HEK293 (cell line): ENCODE data around the gene SCN4B.

Experiments
- CTCF ChIA-PET: fragments of 350-600 bp; formaldehyde crosslinking; extraction: SDS; loops from one replicate; lab custom pipeline; 2021; ENCODE audit warnings: antibody characterized with exemption; lab: Yijun Ruan, JAX
- POLR2A ChIA-PET: fragments of 300-600 bp; formaldehyde crosslinking; extraction: SDS; loops from one replicate; lab custom pipeline; 2020; ENCODE audit warnings: antibody characterized with exemption, inconsistent platforms; lab: Yijun Ruan, JAX
- H3K27ac ChIP-seq: fragments of 200-500 bp; sonication (Bioruptor generic); 2 replicates; pipeline ENCODE4 v1.5.1; 2014; ENCODE audit warnings: low read depth, low read length, control low read depth, inconsistent platforms; ENCODE audit errors: extremely low read depth
- H3K36me3 ChIP-seq, 2 experiments: fragments of 200-500 bp in 1 of 2; sonication (Bioruptor generic) in 1 of 2; 1 replicate in 1 of 2; 2 replicates in 1 of 2; pipeline ENCODE4 v1.5.1; 2014 to 2017; ENCODE audit warnings: inconsistent platforms in 2 of 2, low read length in 2 of 2; ENCODE audit not compliant: control insufficient read depth in 2 of 2, insufficient read depth in 1 of 2
- H3K4me1 ChIP-seq: fragments of 200-500 bp; sonication (Bioruptor generic); 2 replicates; pipeline ENCODE4 v1.5.1; 2014; ENCODE audit warnings: mild to moderate bottlenecking, low read length, inconsistent platforms; ENCODE audit not compliant: control insufficient read depth, insufficient read depth
- H3K4me3 ChIP-seq: 2 replicates; pipeline ENCODE4 v1.5.1; 2011; ENCODE audit warnings: low read depth, mild to moderate bottlenecking, control low read depth, low read length, moderate library complexity
- H3K9me3 ChIP-seq: fragments of 200-500 bp; sonication (Bioruptor generic); 2 replicates; pipeline ENCODE4 v1.5.1; 2014; ENCODE audit warnings: low read depth, low read length, inconsistent platforms; ENCODE audit not compliant: control insufficient read depth, insufficient read depth
- FEZF1 ChIP-seq: fragments of 450-650 bp; formaldehyde crosslinking; IDR thresholded peaks from 2 replicates; pipeline ENCODE4 v1.5.1; 2016; ENCODE audit warnings: missing biosample characterization, missing genetic modification characterization
- KLF9 ChIP-seq: fragments of 450-650 bp; formaldehyde crosslinking; IDR thresholded peaks from 2 replicates; pipeline ENCODE4 v1.5.1; 2016; ENCODE audit warnings: missing biosample characterization, missing genetic modification characterization, low read depth
- MYNN ChIP-seq: fragments of 450-650 bp; formaldehyde crosslinking; IDR thresholded peaks from 2 replicates; pipeline ENCODE4 v1.5.1; 2016; ENCODE audit warnings: missing biosample characterization, missing genetic modification characterization, borderline replicate concordance
- PRDM1 ChIP-seq: fragments of 450-650 bp; formaldehyde crosslinking; IDR thresholded peaks from 2 replicates; pipeline ENCODE4; 2016; ENCODE audit warnings: missing biosample characterization, missing genetic modification characterization
- REPIN1 ChIP-seq: fragments of 450-650 bp; formaldehyde crosslinking; IDR thresholded peaks from 2 replicates; pipeline ENCODE4 v1.5.1; 2017; ENCODE audit warnings: missing biosample characterization, missing genetic modification characterization, low read depth
- ZFHX2 ChIP-seq: fragments of 450-650 bp; formaldehyde crosslinking; conservative IDR thresholded peaks from 2 replicates; pipeline ENCODE4 v1.5.1; 2016; ENCODE audit warnings: missing biosample characterization, missing genetic modification characterization
- ZFP41 ChIP-seq: fragments of 450-650 bp; formaldehyde crosslinking; IDR thresholded peaks from 2 replicates; pipeline ENCODE4 v1.5.1; 2016; ENCODE audit warnings: missing biosample characterization, missing genetic modification characterization, borderline replicate concordance
- ZIC2 ChIP-seq: fragments of 450-650 bp; formaldehyde crosslinking; IDR thresholded peaks from 2 replicates; pipeline ENCODE4 v1.5.1; 2016; ENCODE audit warnings: missing biosample characterization, missing genetic modification characterization
- ZNF16 ChIP-seq: fragments of 450-650 bp; formaldehyde crosslinking; IDR thresholded peaks from 2 replicates; pipeline ENCODE4 v1.5.1; 2016; ENCODE audit warnings: low read depth, missing biosample characterization, missing genetic modification characterization
- ZNF2 ChIP-seq: fragments of 450-650 bp; formaldehyde crosslinking; IDR thresholded peaks from 2 replicates; pipeline ENCODE4 v1.5.1; 2016; ENCODE audit warnings: missing biosample characterization, missing genetic modification characterization
- ZNF214 ChIP-seq: fragments of 450-650 bp; formaldehyde crosslinking; IDR thresholded peaks from 2 replicates; pipeline ENCODE4 v1.5.1; 2017; ENCODE audit warnings: missing biosample characterization, mild to moderate bottlenecking, missing genetic modification characterization, borderline replicate concordance
- ZNF223 ChIP-seq: fragments of 450-650 bp; formaldehyde crosslinking; IDR thresholded peaks from 2 replicates; pipeline ENCODE4 v1.5.1; 2016; ENCODE audit warnings: missing biosample characterization, missing genetic modification characterization
- ZNF274 ChIP-seq, 2 experiments: fragments of 200-500 bp in 1 of 2; fragments of 450-650 bp in 1 of 2; sonication (Bioruptor generic) in 1 of 2; formaldehyde crosslinking in 1 of 2; IDR thresholded peaks; 2 replicates each; pipeline versions ENCODE4 v1.5.1 to v1.6.1; 2014 to 2016; ENCODE audit warnings: borderline replicate concordance in 1 of 2, inconsistent platforms in 1 of 2, low read length in 1 of 2, missing biosample characterization in 1 of 2, missing genetic modification characterization in 1 of 2
- ZNF366 ChIP-seq: fragments of 450-650 bp; formaldehyde crosslinking; conservative IDR thresholded peaks from 2 replicates; pipeline ENCODE4 v1.5.1; 2016; ENCODE audit warnings: missing biosample characterization, missing genetic modification characterization
- ZNF391 ChIP-seq: fragments of 450-650 bp; formaldehyde crosslinking; IDR thresholded peaks from 2 replicates; pipeline ENCODE4 v1.5.1; 2016; ENCODE audit warnings: low read depth, missing biosample characterization, missing genetic modification characterization, borderline replicate concordance
- ZNF416 ChIP-seq: fragments of 450-650 bp; formaldehyde crosslinking; IDR thresholded peaks from 2 replicates; pipeline ENCODE4 v1.5.1; 2016; ENCODE audit warnings: missing biosample characterization, missing genetic modification characterization
- ZNF514 ChIP-seq: fragments of 450-650 bp; formaldehyde crosslinking; IDR thresholded peaks from 2 replicates; pipeline ENCODE4 v1.5.1; 2016; ENCODE audit warnings: missing biosample characterization, missing genetic modification characterization
- ZNF555 ChIP-seq: fragments of 450-650 bp; formaldehyde crosslinking; conservative IDR thresholded peaks from 2 replicates; pipeline ENCODE4 v1.5.1; 2017; ENCODE audit warnings: missing biosample characterization, mild to moderate bottlenecking, missing genetic modification characterization, inconsistent platforms
- ZNF558 ChIP-seq: fragments of 450-650 bp; formaldehyde crosslinking; IDR thresholded peaks from 2 replicates; pipeline ENCODE4 v1.5.1; 2016; ENCODE audit warnings: missing biosample characterization, missing genetic modification characterization
- ZNF560 ChIP-seq: fragments of 450-650 bp; formaldehyde crosslinking; IDR thresholded peaks from 2 replicates; pipeline ENCODE4 v1.5.1; 2017; ENCODE audit warnings: missing biosample characterization, missing genetic modification characterization, borderline replicate concordance
- ZNF654 ChIP-seq: fragments of 450-650 bp; formaldehyde crosslinking; IDR thresholded peaks from 2 replicates; pipeline ENCODE4 v1.5.1; 2016; ENCODE audit warnings: low read depth, missing biosample characterization, missing genetic modification characterization
- ZNF701 ChIP-seq: fragments of 450-650 bp; formaldehyde crosslinking; IDR thresholded peaks from 2 replicates; pipeline ENCODE4 v1.5.1; 2016; ENCODE audit warnings: missing biosample characterization, missing genetic modification characterization
- ZNF76 ChIP-seq: fragments of 450-650 bp; formaldehyde crosslinking; IDR thresholded peaks from 2 replicates; pipeline ENCODE4; 2016; ENCODE audit warnings: low read depth, missing biosample characterization, missing genetic modification characterization, borderline replicate concordance
- ZNF791 ChIP-seq: fragments of 450-650 bp; formaldehyde crosslinking; IDR thresholded peaks from 2 replicates; pipeline ENCODE4 v1.5.1; 2016; ENCODE audit warnings: missing biosample characterization, missing genetic modification characterization
- ZNF843 ChIP-seq: fragments of 450-650 bp; formaldehyde crosslinking; IDR thresholded peaks from 2 replicates; pipeline ENCODE4 v1.5.1; 2016; ENCODE audit warnings: missing biosample characterization, missing genetic modification characterization
- ZSCAN30 ChIP-seq: fragments of 450-650 bp; IDR thresholded peaks from 2 replicates; pipeline ENCODE4 v1.5.1; 2018; ENCODE audit warnings: missing biosample characterization, mild to moderate bottlenecking, missing genetic modification characterization, moderate library complexity
- TF ChIP-seq, protein P1 (sequence below): fragments of 450-650 bp; IDR thresholded peaks from 2 replicates; pipeline ENCODE4 v1.5.1; 2018; ENCODE audit warnings: missing biosample characterization, missing genetic modification characterization
- TF ChIP-seq, protein P2 (sequence below): fragments of 450-650 bp; formaldehyde crosslinking; IDR thresholded peaks from 2 replicates; pipeline ENCODE4 v1.5.1; 2016; ENCODE audit warnings: missing biosample characterization, missing genetic modification characterization, borderline replicate concordance

The SCN4B gene

DNA sequence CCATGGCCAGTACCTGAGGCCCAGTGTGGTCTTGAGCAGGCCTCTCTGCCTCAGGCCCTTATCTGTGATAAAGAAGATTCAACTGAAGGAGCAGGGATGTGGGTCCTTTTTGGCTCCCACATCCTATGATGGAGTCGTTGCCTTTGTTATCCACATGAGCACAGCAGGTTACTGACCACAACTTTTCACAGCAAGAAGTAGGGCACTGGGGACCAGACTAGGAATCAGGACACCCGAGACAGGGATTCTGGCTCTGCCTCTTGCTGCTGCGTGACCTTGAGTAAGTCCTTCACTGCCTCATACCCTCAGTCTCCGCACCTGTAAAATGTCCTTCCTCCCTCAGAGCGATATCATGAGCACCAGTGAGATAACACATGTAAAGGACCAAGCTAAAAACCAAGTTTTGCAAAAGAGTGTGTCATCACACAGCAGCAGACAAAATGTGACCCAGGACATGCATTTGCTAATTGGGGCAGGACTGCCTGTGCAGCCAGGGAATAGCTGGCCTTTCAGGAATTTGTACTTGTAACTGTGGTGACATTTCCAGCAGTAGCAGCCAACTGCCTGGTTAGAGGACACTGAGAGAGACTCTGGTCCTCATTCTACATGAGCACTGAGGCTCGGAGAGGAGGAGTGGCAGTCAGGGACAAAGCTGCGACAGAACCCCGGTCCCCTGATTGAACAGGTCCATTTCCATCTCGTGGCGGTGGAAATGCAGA lies 52.6 kb downstream of the SCN4B start (continued):
- no peak for TF ChIP-seq ZNF555 (tag by site-specific recombination)
- no peak for TF ChIP-seq FEZF1 (tag by site-specific recombination)
- TF ChIP-seq ZFP41 (tag by site-specific recombination): no peak
- peak; percentile 56 for TF ChIP-seq ZIC2 (tag by site-specific recombination)
- no peak for TF ChIP-seq ZNF274 (IDR thresholded peaks at IDR 0.05; ENCODE audit: low read length)
- TF ChIP-seq ZNF274 (tag by site-specific recombination; IDR thresholded peaks at IDR 0.05; ENCODE audit: borderline replicate concordance): no peak
- TF ChIP-seq, protein P1, sequence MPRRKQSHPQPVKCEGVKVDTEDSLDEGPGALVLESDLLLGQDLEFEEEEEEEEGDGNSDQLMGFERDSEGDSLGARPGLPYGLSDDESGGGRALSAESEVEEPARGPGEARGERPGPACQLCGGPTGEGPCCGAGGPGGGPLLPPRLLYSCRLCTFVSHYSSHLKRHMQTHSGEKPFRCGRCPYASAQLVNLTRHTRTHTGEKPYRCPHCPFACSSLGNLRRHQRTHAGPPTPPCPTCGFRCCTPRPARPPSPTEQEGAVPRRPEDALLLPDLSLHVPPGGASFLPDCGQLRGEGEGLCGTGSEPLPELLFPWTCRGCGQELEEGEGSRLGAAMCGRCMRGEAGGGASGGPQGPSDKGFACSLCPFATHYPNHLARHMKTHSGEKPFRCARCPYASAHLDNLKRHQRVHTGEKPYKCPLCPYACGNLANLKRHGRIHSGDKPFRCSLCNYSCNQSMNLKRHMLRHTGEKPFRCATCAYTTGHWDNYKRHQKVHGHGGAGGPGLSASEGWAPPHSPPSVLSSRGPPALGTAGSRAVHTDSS (tag by site-specific recombination): no peak

DNA sequence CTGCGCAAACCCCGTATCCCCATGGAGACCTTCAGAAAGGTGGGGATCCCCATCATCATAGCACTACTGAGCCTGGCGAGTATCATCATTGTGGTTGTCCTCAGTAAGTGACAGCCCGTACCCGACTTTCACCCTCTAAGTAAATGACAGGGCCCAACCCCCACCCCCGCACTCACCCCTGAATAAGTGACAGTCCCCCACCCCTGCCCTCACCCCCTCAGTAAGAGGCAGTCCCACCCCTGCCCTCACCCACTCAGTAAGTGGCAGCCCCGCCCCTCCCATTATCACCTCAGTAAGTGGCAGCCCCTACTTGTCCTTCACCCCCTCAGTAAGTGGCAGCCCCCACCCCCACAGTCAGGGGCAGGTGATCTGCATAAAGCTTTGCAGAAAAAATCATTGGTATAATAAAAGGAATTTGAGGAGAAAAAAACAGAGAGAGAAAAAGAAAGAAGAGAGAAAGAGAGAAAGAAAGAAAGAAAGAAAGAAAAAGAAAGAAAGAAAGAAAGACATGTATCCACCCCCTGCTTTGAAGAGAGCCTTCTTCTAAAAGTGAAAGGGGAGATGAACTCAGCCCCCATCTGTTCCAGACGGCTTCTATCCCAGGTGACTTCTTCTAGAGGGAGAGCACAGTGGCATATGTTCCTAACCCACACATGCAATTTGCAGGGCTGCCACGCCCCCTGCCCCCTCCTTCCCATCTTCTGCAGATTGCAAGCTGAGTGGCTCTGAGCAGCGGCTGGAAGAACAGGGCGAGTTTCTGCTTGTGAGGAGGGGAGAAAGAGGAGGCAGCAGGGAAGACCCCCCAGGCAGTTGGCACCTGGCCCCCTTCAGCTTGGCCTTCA lies 53.4 kb downstream of the SCN4B start:
- no peak overlapping the region for H3K27ac ChIP-seq
- no peak overlapping the region for H3K4me3 ChIP-seq
- ChIA-PET CTCF (interaction anchor here (0.6 kb wide), 1 partner anchor 15 kb away, joined by 3 read pairs; no protein-coding TSS in a partner anchor), POLR2A (no interaction called here)
- no peaks in the 10 kb centered on the region for H3K4me1 ChIP-seq
- no peaks in the 10 kb centered on the region for H3K36me3 ChIP-seq
- H3K9me3 ChIP-seq: no peaks in the 10 kb centered on the region
- TF ChIP-seq KLF9 (tag by site-specific recombination) (peak; percentile 69), ZNF391 (tag by site-specific recombination) (no peak), ZFHX2 (peak; percentile 50), ZNF366 (tag by site-specific recombination) (peak; percentile 50; the same call in 1 of the 2 replicates), PRDM1 (tag by site-specific recombination) (0 out of 2 replicates have a peak, but pooled peaks have one; percentile 15), ZNF560 (tag by site-specific recombination) (no peak), ZNF16 (tag by site-specific recombination) (no peak)

DNA sequence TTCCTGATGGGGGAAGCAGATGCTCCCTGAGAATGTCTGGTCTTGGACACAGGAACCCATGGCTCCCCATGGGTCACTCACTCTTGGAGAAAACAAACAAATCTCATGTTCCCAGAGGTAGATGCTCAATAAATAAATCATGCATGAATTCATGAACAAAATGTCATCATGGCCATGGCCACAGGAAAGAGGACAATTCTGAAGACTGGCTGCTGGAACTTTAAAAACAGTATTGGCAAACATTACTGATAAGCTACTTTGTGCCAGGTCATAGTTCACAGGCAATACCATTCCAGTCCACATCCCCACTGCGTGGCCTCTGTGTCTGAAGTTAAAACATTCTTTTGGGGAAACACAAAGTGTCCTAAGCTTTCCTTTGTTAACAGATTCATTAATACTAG lies 56.7 kb downstream of the SCN4B start:
- ChIA-PET POLR2A (no interaction called here), CTCF (no interaction called here)
- H3K4me1 ChIP-seq: no peaks in the 10 kb centered on the region
- H3K4me3 ChIP-seq: no peak overlapping the region
- no peak overlapping the region for H3K27ac ChIP-seq
- no peaks in the 10 kb centered on the region for H3K9me3 ChIP-seq
- no peaks in the 10 kb centered on the region for H3K36me3 ChIP-seq
- TF ChIP-seq, protein P2, sequence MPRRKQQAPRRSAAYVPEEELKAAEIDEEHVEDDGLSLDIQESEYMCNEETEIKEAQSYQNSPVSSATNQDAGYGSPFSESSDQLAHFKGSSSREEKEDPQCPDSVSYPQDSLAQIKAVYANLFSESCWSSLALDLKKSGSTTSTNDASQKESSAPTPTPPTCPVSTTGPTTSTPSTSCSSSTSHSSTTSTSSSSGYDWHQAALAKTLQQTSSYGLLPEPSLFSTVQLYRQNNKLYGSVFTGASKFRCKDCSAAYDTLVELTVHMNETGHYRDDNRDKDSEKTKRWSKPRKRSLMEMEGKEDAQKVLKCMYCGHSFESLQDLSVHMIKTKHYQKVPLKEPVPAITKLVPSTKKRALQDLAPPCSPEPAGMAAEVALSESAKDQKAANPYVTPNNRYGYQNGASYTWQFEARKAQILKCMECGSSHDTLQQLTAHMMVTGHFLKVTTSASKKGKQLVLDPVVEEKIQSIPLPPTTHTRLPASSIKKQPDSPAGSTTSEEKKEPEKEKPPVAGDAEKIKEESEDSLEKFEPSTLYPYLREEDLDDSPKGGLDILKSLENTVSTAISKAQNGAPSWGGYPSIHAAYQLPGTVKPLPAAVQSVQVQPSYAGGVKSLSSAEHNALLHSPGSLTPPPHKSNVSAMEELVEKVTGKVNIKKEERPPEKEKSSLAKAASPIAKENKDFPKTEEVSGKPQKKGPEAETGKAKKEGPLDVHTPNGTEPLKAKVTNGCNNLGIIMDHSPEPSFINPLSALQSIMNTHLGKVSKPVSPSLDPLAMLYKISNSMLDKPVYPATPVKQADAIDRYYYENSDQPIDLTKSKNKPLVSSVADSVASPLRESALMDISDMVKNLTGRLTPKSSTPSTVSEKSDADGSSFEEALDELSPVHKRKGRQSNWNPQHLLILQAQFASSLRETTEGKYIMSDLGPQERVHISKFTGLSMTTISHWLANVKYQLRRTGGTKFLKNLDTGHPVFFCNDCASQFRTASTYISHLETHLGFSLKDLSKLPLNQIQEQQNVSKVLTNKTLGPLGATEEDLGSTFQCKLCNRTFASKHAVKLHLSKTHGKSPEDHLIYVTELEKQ: no peak
- TF ChIP-seq ZNF214 (no peak), ZSCAN30 (tag by site-specific recombination) (no peak), ZNF558 (tag by site-specific recombination) (no peak), ZNF2 (tag by site-specific recombination) (no peak), ZNF223 (tag by site-specific recombination) (no peak), ZNF701 (tag by site-specific recombination) (no peak), ZNF654 (tag by site-specific recombination) (no peak), ZNF514 (tag by site-specific recombination) (no peak), ZNF416 (tag by site-specific recombination) (no peak), REPIN1 (no peak), ZNF76 (tag by site-specific recombination) (no peak), ZNF791 (no peak), ZNF843 (tag by site-specific recombination) (no peak), MYNN (no peak)
